ENCODE measurements around the gene VWDE. TPM values are rescaled to one million over a fixed set of nuclear protein-coding genes. Genes with fewer than 3 reads are reported as not detected.

The VWDE gene
- total and polyA plus RNA-seq, 2 donors from 2014 or later = 0.69 to 1.5 TPM

DNA sequence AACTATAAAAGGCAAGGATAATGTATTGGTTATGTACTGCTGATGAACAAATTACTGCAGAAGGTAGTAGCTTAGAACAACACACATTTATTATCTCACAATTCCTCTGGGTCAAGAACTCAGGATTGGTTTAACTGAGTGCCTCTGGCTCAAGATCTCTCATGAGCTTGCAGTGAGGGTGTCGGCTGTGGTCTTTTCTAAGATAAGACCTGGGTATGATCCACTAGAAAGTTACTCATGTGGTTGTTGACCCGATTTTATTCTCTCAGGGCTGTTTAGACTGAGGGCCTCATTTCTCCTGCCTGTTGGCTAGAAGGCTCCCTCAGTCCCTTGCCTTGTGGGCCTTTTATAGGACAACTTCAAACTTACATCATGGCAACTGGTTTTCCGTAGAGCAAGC, 86.7 kb downstream of the VWDE start:
- DNase-seq (no peak), FAIRE-seq (no peak)
- Histone ChIP-seq H3K9me3 (ENCODE audit: control insufficient read depth in 2 of 3, insufficient read depth in 1 of 3, low read length in 3 of 3) (no peaks in the 10 kb centered on the region), H3K4me1 (ENCODE audit: control insufficient read depth in 2 of 3, insufficient read depth in 2 of 3, low read depth in 1 of 3, low read length in 3 of 3) (peaks cover 0 to 4% (median 0%) of the 10 kb centered on the region in 3 donors), H3K36me3 (ENCODE audit: control insufficient read depth in 2 of 3, insufficient read depth in 3 of 3, low read length in 3 of 3) (no peaks in the 10 kb centered on the region), H3K4me3 (ENCODE audit: low read length in 3 of 3) (no peak overlapping the region), H3K9ac (ENCODE audit: low read length in 3 of 3) (no peak overlapping the region), H3K27me3 (ENCODE audit: control insufficient read depth, insufficient read depth, low read length) (no peaks in the 10 kb centered on the region), H3K27ac (ENCODE audit: low read depth in 2 of 2, low read length in 2 of 2) (no peak overlapping the region)
- intact Hi-C loops (cut with DNase I) = no loop called here
- TF ChIP-seq, protein P1, sequence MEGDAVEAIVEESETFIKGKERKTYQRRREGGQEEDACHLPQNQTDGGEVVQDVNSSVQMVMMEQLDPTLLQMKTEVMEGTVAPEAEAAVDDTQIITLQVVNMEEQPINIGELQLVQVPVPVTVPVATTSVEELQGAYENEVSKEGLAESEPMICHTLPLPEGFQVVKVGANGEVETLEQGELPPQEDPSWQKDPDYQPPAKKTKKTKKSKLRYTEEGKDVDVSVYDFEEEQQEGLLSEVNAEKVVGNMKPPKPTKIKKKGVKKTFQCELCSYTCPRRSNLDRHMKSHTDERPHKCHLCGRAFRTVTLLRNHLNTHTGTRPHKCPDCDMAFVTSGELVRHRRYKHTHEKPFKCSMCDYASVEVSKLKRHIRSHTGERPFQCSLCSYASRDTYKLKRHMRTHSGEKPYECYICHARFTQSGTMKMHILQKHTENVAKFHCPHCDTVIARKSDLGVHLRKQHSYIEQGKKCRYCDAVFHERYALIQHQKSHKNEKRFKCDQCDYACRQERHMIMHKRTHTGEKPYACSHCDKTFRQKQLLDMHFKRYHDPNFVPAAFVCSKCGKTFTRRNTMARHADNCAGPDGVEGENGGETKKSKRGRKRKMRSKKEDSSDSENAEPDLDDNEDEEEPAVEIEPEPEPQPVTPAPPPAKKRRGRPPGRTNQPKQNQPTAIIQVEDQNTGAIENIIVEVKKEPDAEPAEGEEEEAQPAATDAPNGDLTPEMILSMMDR (IDR thresholded peaks at IDR 0.05; ENCODE audit: borderline replicate concordance, extremely low read depth, insufficient read depth) = no peak

DNA sequence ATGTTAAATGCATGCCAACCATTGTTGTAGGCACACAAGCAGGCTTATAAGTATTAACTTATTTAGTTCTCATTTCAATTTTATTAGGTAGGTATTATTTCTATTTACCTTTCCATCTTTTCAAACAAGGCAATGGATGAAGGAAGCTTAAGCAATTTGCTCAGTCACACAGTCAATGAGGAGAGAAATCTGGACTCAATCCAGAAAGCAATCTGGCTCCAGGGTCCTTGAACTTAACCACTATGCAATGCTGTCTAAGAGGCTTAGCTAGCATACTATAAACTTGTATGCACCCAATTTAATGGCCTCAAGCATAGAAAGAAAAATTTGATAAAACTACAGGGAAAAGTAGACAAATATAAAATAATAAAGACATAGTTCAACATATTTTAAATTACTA, 88.6 kb downstream of the VWDE start:
- H3K36me3 ChIP-seq (ENCODE audit: control insufficient read depth in 2 of 3, insufficient read depth in 3 of 3, low read length in 3 of 3) = no peaks in the 10 kb centered on the region
- TF ChIP-seq, protein P1 (IDR thresholded peaks at IDR 0.05; ENCODE audit: borderline replicate concordance, extremely low read depth, insufficient read depth) = no peak
- H3K27me3 ChIP-seq (ENCODE audit: control insufficient read depth, insufficient read depth, low read length) = no peaks in the 10 kb centered on the region
- H3K9me3 ChIP-seq (ENCODE audit: control insufficient read depth in 2 of 3, insufficient read depth in 1 of 3, low read length in 3 of 3) = no peaks in the 10 kb centered on the region
- no peak overlapping the region for H3K27ac ChIP-seq (ENCODE audit: low read depth in 2 of 2, low read length in 2 of 2)
- H3K4me1 ChIP-seq (ENCODE audit: control insufficient read depth in 2 of 3, insufficient read depth in 2 of 3, low read depth in 1 of 3, low read length in 3 of 3) = no peaks in the 10 kb centered on the region
- peak in 2 of 5 donors; percentile 17 to 29 for DNase-seq
- no peak overlapping the region for H3K9ac ChIP-seq (ENCODE audit: low read length in 3 of 3)
- H3K4me3 ChIP-seq (ENCODE audit: low read length in 3 of 3) = no peak overlapping the region
- intact Hi-C loops (cut with DNase I) = no loop called here
- FAIRE-seq = no peak

DNA sequence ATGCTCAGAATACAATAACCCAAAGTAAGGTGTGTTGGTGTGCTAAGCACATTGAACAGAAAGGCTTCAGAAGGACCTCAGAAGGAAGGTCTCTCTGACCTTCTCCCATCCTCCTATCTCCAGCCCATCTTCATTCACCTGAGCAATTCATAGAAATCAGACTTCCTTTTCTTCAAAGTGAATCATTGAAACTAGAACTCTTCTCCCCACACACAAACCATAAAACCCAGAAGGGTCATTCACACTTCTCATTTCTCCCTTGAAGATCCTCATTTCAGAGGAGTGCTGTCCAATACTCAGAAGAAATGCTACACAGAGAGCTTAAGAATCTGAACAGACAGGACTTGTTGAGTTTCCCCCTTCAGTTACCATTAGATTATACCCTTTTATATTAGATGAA, 89.5 kb downstream of the VWDE start:
- no peak overlapping the region for H3K27ac ChIP-seq (ENCODE audit: low read depth in 2 of 2, low read length in 2 of 2)
- H3K4me1 ChIP-seq (ENCODE audit: control insufficient read depth in 2 of 3, insufficient read depth in 2 of 3, low read depth in 1 of 3, low read length in 3 of 3) = no peaks in the 10 kb centered on the region
- no peaks in the 10 kb centered on the region for H3K27me3 ChIP-seq (ENCODE audit: control insufficient read depth, insufficient read depth, low read length)
- H3K9ac ChIP-seq (ENCODE audit: low read length in 3 of 3) = no peak overlapping the region
- no peaks in the 10 kb centered on the region for H3K9me3 ChIP-seq (ENCODE audit: control insufficient read depth in 2 of 3, insufficient read depth in 1 of 3, low read length in 3 of 3)
- intact Hi-C loops (cut with DNase I) = no loop called here
- DNase-seq (no peak), FAIRE-seq (no peak)
- TF ChIP-seq, protein P1 (IDR thresholded peaks at IDR 0.05; ENCODE audit: borderline replicate concordance, extremely low read depth, insufficient read depth) = no peak
- H3K36me3 ChIP-seq (ENCODE audit: control insufficient read depth in 2 of 3, insufficient read depth in 3 of 3, low read length in 3 of 3) = no peaks in the 10 kb centered on the region
- H3K4me3 ChIP-seq (ENCODE audit: low read length in 3 of 3) = no peak overlapping the region

DNA sequence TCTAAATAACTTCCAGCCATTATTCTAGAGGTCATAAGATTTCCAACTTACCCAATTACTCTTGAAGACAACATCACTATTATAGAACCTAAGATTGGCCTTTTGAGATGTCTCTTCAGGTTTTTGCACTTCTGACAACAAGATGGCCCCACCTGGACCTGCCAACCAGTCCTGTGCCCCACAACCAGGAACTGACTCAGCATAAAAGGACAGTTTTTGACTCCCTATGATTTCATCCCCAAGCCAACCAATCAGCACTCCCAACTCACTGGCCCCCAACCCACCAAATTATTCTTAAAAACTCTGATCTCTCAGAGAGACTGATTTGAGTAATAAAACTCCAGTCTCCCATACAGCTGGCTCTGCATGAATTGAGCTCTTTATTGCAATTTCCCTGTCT, 98.2 kb downstream of the VWDE start:
- Histone ChIP-seq H3K9me3 (ENCODE audit: control insufficient read depth in 2 of 3, insufficient read depth in 1 of 3, low read length in 3 of 3) (no peaks in the 10 kb centered on the region), H3K27me3 (ENCODE audit: control insufficient read depth, insufficient read depth, low read length) (no peaks in the 10 kb centered on the region), H3K27ac (ENCODE audit: low read depth in 2 of 2, low read length in 2 of 2) (no peak overlapping the region), H3K9ac (ENCODE audit: low read length in 3 of 3) (no peak overlapping the region), H3K4me3 (ENCODE audit: low read length in 3 of 3) (no peak overlapping the region), H3K36me3 (ENCODE audit: control insufficient read depth in 2 of 3, insufficient read depth in 3 of 3, low read length in 3 of 3) (no peaks in the 10 kb centered on the region), H3K4me1 (ENCODE audit: control insufficient read depth in 2 of 3, insufficient read depth in 2 of 3, low read depth in 1 of 3, low read length in 3 of 3) (no peaks in the 10 kb centered on the region)
- FAIRE-seq = no peak
- intact Hi-C loops (cut with DNase I) = no loop called here
- TF ChIP-seq, protein P1 (IDR thresholded peaks at IDR 0.05; ENCODE audit: borderline replicate concordance, extremely low read depth, insufficient read depth) = no peak
- no peak for DNase-seq
